Activated T-cell treated with anti-CD3 and anti-CD28 coated beads for 1 hour (primary cell): Measurements from ENCODE around the gene ACTN4.

Source experiments
- DNase-seq: peaks from one replicate; pipeline ENCODE4 v3.0.0-alpha.2; 2020; ENCODE audit warnings: low read depth

ACTN4 gene

DNA sequence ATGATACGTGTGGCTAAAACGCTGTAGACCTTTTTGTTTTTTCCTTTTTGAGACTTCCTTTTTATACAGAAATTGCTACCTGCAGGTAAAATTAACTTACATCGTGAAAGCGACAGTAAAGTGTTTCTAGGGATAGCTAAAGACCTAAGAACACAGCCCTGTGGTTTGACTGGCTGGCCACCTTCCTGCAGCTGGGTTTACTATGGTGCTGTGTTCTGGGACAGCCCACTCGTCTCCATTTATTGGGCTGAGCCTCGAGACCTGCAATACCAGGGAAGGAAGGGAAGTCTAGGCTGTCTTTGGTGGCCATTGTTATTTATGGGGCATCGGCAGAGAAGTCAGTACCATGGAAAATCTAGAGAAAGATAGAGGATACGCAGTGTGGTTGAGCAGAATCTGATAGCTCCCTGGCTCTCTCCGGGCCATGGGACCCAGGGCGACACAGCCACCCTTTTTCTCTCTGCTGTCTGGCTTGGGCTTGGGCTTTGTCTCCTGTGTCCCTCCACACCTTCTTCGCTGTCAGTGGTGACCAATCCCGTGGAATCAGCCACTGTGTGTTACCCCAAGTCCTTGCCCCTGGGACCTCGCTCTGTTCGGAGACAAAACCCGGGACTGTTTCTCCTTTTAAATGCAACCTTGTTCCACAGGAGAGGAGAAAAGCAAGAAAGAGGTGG lies 30.9 kb downstream of the ACTN4 start:
- no peak for DNase-seq

DNA sequence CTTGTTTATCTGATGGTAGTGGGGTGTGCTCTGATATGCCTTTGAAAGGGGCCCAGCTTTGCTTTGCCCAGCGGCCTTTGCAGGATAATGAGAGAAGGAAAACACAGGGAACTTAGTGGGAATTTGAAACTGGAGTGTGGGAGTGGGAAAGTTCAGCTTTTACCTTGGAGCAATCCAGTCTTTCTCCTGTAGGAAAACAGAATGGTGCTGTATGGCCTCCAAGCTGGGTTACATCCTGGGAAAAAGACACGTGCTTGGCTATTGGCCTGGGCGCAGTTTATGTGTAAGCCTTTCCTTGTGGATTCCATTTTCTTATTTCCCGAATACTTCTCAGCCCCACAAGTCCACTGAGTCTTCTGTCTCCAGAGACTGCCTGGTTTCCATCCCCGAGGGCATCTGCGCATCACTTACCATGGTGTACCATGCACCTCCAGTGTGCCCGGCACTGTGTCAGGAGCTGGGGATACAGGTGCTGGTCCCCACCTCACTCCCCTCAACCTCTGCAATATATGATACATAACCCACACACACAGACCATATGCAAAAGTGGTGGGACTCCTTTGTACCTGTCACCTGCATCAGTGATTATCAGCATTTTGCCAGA lies 31.5 kb downstream of the ACTN4 start:
- DNase-seq: no peak

DNA sequence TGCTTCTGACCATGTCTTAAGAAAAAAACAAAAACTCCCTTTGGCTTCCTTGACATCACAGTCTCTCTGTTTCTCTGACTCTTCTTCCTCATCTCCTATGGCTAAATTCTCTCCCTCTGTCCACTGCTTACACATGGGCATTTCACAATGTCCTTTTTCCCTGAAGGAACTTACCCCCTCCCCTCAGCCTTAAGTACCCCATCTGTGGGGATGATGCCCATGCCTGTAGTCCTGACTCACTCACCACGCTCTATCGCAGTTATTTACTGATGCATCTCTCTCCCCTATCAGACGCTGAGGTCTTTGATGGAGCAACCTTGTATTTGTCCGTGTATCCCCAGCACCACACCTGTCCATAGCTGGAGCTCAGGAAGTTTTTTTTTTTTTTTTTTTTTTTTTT lies 32.4 kb downstream of the ACTN4 start:
- DNase-seq: no peak

DNA sequence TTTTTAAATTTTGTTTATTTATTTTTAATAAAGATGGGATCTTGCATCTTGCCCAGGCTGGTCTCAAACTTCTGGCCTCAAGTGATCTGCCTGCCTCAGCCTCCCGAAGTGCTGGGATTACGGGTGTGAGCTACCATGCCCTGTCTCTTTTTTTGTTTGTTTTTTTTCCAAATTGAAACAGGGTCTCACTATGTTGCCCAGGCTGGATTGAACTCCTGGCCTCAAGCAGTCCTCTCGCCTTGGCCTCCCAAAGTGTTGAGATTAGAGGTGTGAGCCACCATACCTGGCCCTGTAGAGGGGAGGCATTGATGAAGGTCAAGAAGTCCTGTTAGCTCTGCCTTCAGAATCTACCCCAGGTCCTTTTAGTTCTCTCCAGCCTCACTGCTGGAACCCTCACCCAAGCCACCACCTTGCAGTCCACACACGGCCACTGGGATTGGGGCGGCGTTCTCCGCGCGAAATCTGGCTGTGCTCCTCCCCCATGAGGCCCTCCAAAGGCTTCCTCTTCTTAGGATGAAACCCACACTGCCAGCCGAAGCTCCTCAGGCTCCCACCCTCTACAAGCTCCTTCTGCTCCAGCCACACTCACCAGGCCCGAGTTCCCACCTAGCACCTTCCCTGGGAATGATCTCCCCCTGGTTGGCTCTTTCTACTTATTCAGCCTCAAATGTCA lies 34.9 kb downstream of the ACTN4 start:
- no peak for DNase-seq

DNA sequence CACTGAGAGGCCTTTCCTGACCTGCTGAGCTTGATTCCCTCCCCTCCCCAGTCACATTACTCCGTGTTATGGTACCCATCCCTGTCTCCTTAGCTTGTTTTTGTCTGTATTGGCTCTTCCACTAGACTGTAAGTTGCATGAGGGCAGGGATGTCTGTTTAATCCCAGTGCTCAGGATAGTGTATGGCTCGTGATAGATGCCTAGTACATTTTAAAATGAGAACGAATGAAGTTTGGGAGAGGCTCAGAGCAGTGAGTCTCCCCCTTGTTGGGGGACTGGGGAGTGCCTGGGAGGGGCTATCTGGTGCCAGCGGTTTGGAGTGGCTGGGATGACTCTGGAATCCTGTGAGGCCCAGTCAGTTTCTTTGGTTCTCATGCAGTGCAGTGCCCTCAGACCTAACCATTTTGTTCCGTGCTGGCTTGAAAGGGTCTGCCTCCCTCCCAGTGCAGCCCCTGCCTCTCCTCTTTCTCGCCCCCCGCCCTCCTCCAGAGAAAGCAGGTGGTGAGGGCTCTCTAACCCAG lies 35.5 kb downstream of the ACTN4 start:
- DNase-seq: no peak

DNA sequence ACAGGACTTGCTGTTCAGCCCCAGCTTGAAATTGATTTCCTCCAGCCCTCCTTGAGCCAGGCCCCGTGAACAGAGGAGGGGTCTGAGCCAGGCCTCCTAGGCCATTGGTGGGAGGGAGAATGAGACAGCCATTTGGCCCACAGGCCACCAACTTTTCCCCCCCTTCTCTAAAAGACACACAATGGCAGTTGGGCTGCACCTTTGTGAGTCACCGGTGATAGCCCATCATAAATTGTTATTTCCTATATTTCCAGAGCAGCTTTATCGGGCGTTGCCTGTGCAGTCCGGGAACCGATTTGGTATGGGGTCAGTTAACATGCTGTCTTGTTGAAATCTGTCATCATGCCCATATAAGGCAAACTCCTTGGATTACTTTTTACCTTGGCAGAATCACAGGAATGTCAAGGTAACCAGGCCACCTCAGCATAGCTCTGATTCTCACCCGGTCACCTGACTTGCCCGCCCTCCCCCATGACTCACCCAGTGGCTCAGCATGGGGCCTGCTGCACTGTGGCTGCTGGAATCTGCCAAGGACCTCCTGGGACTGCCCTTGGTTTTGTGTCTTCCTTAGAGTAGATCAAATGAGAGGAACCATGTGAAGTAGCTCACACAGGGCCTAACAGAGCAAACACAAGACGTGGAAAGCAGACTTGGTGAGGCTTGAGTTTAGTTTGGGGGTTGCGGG lies 36.1 kb downstream of the ACTN4 start:
- no peak for DNase-seq

DNA sequence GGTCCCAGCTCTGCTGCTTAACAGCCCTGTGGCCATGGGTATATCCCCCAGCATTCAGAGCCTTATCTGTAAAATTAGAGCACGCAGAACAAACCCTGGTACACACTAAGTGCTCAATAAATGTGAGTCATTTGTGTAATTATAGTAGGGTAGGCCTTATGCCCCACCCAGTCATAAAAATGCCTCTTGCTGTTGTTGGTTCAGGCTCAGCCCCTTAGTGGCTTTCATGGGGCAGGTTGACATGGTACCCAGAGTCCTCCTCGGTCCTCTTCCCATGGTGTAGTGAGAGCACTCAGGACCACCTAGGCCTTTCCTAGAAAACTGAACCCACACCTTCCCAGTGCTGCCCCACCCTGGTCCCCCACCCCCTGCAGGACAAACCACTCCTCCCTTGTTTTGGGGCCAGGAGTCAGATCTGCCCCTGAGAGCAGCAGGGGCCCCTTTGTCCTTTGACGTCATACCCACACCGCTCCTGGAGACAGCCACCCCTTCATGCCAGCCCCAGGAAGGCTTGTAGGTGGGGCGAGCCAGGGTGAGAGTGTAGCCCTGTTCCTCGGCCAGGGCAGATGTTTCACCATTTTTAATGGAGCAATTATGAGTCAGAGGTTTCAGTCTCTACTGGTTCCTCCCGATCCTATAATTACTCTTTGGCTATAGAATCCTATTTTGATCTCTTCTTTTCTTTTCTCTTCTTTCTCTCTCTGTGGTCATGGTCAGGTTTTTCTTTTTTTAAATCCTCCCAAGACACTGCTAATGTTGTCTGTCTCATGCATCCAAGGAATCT lies 36.8 kb downstream of the ACTN4 start:
- no peak for DNase-seq

DNA sequence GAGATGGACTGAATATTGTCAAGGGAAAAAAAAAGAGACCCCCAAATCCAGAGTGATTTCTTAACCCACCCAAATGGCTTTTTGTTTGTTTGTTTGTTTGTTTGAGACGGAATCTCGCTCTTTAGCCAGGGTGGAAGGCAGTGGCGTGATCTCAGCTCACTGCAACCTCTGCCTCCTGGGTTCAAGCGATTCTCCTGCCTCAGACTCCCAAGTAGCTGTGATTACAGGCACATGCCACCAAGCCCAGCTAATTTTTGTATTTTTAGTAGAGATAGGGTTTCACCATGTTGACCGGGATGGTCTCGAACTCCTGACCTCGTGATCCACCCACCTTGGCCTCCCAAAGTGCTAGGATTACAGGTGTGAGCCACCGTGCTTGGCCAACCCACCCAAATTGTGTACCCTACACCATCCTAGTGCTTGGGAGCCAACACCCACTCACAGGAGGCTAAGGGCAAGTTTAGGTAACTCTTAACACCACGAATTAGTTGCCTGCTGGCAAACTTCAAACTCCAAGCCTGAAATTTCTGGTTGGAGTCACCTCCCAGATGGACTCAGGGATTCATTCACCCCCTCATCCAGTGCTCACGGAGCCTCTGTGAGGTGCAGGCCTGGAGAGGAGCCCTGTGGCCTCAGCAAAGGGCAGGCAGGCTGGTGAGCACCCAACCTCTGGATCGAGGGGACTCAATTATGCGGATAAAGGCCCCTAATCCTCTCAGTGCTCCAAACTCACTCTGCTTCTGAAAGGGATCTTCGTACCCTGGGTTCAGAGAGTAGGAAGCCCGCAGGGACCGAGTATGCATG lies 37.6 kb downstream of the ACTN4 start:
- no peak for DNase-seq

DNA sequence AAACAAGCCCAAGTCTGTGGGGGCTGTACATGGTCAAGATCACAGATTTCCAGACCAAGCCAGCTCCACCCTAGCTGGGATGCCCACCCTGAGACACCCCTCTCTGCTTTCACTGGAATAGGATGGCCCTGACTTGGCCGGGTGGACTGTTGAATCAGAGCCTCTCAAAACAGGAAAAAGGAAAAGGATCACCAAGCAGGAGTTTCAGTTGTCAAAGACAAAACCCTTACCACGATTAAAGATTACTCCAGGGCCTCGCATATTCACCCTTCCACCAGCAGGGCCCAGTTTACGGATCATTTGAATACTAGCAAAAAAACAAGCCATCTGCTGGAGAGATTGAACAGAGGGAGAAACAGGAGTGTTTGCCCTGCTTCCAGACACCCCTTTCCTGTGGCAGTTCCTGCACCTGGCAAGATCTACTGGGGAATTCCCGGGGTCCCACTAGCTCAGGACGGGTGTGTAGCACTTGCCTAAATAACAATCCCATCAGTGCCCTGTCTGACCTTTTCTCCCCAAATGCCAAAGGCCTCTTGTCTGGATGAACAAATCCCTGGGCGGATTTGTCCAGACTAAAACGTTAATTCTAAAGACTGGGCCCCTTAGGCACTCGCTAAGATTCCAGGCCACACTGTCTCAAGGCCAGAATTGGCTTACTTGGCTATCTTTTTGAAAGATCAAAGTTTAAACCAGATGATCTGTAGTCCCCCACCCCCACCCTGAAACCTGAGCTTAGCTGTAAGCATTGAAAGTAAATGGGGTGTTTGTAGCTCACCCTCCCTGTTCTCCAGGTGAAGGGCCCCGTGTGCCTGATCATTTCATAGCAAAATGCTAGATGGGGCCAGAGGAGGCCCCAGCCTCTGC lies 38.4 kb downstream of the ACTN4 start:
- DNase-seq: no peak

DNA sequence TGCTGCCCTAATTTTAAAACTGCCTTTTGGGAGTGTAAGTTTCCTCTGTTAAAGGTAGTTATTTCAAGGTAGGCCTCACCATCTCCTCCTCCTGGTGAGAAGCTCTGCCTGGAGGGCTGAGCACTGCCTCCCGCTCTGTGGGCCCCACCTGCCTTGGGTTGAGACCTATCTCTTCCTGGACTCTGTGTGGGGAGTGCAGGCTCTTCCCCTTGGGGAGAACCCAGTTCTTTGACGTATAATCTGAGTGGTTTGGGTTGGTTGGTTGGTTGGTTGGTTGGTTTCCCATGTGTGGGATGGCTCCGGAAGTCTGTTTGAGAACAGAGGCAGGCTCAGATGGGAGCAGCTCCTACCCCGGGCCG lies 39.1 kb downstream of the ACTN4 start:
- no peak for DNase-seq

DNA sequence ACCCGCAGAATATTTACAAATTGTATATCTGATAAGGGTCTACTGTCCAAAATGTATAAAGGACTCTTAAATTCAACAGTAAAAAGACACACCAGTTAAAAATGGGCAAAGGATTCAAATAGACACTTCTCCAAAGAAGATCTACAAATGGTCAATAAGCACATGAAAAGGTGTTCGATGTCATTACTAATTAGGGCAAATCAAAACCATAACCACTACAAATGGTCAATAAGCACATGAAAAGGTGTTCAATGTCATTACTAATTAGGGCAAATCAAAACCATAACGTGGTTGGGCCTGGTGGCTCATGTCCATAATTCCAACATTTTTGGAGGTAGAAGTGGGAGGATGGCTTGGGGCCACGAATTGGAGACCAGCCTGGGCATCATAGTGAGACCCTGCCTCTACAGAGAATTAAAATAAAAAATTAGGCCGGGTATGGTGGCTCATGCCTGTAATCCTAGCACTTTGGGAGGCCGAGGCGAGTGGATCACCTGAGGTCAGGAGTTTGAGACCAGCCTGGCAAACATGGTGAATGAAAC lies 40.5 kb downstream of the ACTN4 start:
- no peak for DNase-seq

DNA sequence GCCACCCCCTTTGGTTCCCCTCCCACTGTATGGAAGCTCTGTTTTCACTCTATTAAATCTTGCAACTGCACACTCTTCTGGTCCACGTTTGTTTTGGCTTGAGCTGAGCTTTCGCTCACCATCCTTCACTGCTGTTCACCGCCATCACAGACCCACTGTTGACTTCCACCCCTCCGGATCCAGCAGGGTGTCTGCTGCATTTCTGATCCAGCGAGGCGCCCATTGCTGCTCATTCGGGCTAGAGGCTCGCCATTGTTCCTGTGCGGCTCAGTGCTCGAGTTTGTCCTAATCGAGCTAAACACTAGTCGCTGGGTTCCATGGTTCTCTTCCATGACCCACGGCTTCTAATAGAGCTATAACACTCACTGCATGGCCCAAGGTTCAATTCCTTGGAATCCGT lies 42.7 kb downstream of the ACTN4 start:
- no peak for DNase-seq

DNA sequence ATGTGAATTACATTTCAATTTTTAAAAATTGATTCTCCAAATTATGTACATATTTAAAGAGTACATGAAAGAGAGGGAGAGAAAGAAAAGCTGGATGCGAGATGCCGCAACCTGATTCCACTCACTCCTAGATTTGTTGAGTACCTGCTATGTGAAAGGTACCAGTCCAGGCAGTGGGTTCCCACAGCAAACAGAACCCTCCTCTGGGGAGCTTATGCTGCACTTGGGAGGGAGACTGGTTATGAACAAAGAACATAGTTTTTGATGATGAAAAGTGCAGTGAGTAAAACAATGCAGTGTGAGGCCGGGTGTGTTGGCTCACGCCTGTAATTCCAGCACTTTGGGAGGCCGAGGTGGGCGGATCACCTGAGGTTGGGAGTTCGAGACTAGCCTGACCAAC lies 43.4 kb downstream of the ACTN4 start:
- DNase-seq: no peak

DNA sequence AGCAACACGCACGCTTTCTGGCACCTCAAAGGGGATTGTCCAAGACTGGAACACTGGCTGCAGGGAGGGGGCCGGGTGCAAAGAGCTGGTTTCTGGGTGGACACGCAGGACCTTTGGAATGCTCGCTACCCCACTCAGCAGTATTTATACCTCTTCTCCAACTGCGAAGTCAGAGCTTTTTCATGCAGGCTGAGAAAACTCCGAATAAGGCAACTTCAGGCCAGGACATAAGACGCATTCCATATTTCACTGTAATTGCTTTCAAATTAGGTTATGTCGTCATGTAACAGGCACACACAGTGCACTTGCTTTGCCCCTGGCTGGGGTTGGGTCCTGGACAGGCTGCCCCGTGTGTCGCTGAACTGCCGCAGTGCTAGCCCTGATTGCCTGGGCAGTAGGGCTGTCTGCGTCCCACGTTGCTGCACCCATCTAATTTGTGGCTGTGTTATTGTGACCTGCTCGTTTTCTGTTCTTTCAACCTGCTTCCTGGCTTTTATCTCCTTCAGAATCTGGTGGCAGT lies 44.5 kb downstream of the ACTN4 start:
- DNase-seq: no peak

DNA sequence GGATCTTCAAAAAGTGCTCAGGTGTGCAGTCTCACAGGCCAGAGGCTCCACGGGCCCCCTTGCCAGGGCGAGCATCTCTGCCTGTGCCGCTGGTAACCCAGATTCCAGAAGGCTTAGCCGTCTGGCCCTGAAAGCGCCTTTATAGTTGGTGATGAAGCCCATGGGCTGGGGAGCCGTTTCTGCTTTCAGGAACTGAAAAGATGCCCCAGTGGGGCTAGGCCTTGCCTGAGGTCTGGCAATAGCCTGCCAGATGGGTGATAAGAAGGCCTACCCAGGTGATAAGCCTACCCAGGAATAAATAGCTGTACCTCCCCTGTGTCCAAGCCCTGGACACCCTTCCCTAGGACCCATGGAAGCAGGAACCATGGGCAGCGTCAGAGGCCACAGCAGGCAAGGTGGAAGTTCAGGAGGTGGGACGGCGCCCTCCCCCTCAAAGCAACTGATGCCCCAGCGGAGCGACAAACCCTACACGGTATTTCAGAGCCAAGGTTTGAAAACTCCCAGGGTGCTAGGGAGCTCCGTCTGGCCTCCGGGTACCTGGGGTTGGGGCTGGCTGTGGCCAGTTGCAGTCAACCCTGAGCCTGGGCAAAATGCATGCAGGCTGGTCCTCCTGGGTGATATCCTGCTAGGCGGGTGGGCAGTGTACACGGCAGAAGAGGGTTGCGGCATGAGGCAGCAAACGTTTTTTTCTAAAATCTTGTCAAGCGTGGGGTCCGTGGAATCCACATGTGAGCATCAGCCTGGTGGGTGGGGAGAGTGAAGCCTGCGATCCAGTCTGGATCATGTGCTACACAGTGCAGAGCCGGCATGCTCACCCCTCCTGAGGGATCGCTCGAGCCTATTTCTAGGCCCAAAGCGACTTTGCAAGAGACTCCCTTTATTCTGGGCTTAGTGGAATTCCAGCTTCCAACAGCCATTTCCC lies 45.3 kb downstream of the ACTN4 start:
- no peak for DNase-seq

DNA sequence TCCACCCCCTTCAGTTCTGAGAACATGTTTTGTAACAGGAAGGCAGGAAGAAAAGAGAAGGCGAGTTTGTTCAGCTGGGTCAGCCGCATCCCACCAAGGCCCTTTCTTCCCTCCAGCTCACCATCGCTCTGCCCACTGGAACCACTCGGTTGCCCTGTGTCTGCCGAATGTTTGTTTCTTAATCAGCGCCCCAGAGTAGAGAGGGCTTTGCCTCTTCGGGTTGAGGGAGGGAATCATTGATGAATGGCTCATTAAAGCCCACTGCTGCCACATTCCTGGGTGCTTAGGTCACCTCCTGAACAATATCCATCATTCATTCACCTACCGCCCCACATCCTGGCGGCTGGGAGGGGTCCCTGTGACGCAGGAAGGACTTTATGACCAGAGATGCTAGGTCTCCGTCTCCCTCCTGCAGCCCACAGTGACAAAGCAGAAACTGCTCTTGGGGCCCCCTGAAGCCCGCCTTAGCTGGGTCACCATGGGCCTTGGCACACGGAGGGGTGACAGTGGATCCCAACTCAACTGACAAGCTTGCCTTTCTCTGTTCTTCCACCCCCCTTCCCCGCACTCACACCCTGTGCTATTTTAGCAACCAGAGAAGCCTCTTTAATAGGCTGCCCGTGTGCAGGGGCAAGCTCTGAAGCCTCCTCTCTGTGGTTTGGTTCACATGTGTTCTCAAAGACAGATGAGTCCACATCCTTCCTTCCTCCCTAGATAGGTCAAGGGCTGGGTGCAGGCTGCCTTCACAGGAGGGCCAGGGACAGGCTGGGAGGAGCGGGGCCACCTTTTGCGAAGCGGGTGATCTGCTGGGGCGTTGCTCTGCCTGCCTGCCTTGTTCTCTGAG lies 46.2 kb downstream of the ACTN4 start:
- DNase-seq: no peak

DNA sequence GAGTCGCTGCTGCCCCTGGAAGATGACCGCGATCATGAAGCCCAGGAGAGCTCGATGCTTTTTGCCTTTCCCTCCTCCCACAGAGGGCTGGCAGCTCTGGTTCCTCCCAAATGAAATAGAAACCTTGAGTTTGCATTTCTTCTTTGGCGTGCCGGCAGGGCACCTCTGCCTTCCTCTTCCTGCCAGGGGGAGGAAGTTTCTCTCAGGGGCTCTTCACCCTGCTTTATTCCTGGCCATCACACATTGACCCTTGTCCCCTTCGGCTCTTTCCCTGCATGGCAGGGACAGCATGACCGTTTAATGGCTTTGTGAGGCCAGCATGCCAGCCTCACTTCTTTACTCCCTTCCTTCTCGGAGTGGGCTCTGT lies 47.9 kb downstream of the ACTN4 start:
- DNase-seq: no peak
